Fibroblast of pulmonary artery (primary cell): Measurements from ENCODE around the gene SMYD3.

Experiments
- DNase-seq: peaks from one replicate; pipeline ENCODE4 v3.0.0-alpha.2; 2010; ENCODE audit warnings: low read depth
- H3K4me3 ChIP-seq: replicated peaks from 2 replicates; pipeline ENCODE4 v1.5.1; 2011; ENCODE audit warnings: low read depth, mild to moderate bottlenecking, control low read depth, low read length, moderate library complexity
- CTCF ChIP-seq: IDR thresholded peaks from 2 replicates; pipeline ENCODE4 v1.5.1; 2011; ENCODE audit warnings: mild to moderate bottlenecking, control low read depth, low read length, inconsistent platforms; ENCODE audit errors: missing control alignments

Gene SMYD3

GRCh38 chr1:246304484-246305259 is 202.4 kb downstream of the SMYD3 start:
- DNase-seq: no peak
- H3K4me3 ChIP-seq: no peak overlapping the region
- no peak for TF ChIP-seq CTCF

GRCh38 chr1:246302711-246303317 is 204.3 kb downstream of the SMYD3 start:
- no peak overlapping the region for H3K4me3 ChIP-seq
- TF ChIP-seq CTCF: no peak
- DNase-seq: no peak

GRCh38 chr1:246302251-246302625 is 204.8 kb downstream of the SMYD3 start:
- no peak for TF ChIP-seq CTCF
- no peak overlapping the region for H3K4me3 ChIP-seq
- DNase-seq: no peak

- no peak for DNase-seq
- TF ChIP-seq CTCF: no peak
- H3K4me3 ChIP-seq: no peak overlapping the region
These were observed 205.4 kb downstream of the SMYD3 start for GRCh38 chr1:246301553-246302250.

- no peak overlapping the region for H3K4me3 ChIP-seq
- TF ChIP-seq CTCF: no peak
- DNase-seq: no peak
These were observed 206.2 kb downstream of the SMYD3 start for GRCh38 chr1:246300626-246301549.
